K562 (cell line): ENCODE results near the gene RARRES2. TPM values are rescaled to one million over a fixed set of nuclear protein-coding genes. Genes with fewer than 3 reads are reported as not detected.

ENCODE experiments used
- CBX3 ChIP-seq, 2 experiments: IDR thresholded peaks; 1 replicate in 1 of 2; 2 replicates in 1 of 2; pipeline ENCODE4 v1.6.1; 2012; ENCODE audit warnings: inconsistent platforms in 2 of 2, low read length in 2 of 2, borderline replicate concordance in 1 of 2, control low read depth in 1 of 2
- CBX5 ChIP-seq: IDR thresholded peaks from 2 replicates; pipeline ENCODE4 v1.6.1; 2014; ENCODE audit warnings: low read depth, borderline replicate concordance
- EZH2 ChIP-seq: IDR thresholded peaks from 2 replicates; pipeline ENCODE4 v1.6.1; 2012; ENCODE audit warnings: low read depth, mild to moderate bottlenecking, inconsistent platforms, low read length, borderline replicate concordance
- FOXK2 ChIP-seq, 2 experiments: fragments of 450-650 bp; IDR thresholded peaks in 1 of 2; conservative IDR thresholded peaks in 1 of 2; 2 replicates each; pipeline ENCODE4 v1.6.1; 2016; ENCODE audit warnings: low read depth in 2 of 2, mild to moderate bottlenecking in 1 of 2
- IRF9 ChIP-seq: fragments of 450-650 bp; IDR thresholded peaks from 2 replicates; pipeline ENCODE4 v1.6.1; 2016; ENCODE audit warnings: missing biosample characterization, missing genetic modification characterization
- PHF8 ChIP-seq: fragments of 200-600 bp; sonication (generic); IDR thresholded peaks from 2 replicates; pipeline ENCODE4 v1.6.1; 2012; ENCODE audit warnings: mixed run types, mild to moderate bottlenecking, inconsistent platforms, low read length, moderate library complexity, borderline replicate concordance
- POU5F1 ChIP-seq: fragments of 150-350 bp; IDR thresholded peaks from 2 replicates; pipeline ENCODE4 v1.6.1; 2014; ENCODE audit warnings: borderline replicate concordance, low read length, low read depth, mild to moderate bottlenecking; ENCODE audit not compliant: partially characterized antibody
- TAF1 ChIP-seq: IDR thresholded peaks from 2 replicates; pipeline ENCODE4 v1.6.1; 2011; ENCODE audit warnings: mild to moderate bottlenecking, low read length, moderate library complexity; ENCODE audit not compliant: insufficient read depth, control insufficient read depth, severe bottlenecking; ENCODE audit errors: extremely low read depth
- TCF3 ChIP-seq: sonication (generic); formaldehyde crosslinking; IDR thresholded peaks from 2 replicates; pipeline ENCODE4 v1.4.0; 2020; ENCODE audit warnings: mild to moderate bottlenecking, missing genetic modification reagents
- ZBTB26 ChIP-seq: fragments of 450-650 bp; formaldehyde crosslinking; IDR thresholded peaks from 2 replicates; pipeline ENCODE4 v1.4.0; 2022; ENCODE audit warnings: missing genetic modification characterization
- ZBTB40 ChIP-seq, 2 experiments: fragments of 450-650 bp in 1 of 2; sonication (generic) in 1 of 2; formaldehyde crosslinking in 1 of 2; IDR thresholded peaks; 2 replicates each; pipeline versions ENCODE4 v1.7.1 to v1.9.0; 2016 to 2022; ENCODE audit warnings: inconsistent platforms in 1 of 2, mild to moderate bottlenecking in 1 of 2, missing genetic modification reagents in 1 of 2
- ZNF280A ChIP-seq: fragments of 450-650 bp; IDR thresholded peaks from 2 replicates; pipeline ENCODE4 v1.6.1; 2018; ENCODE audit warnings: mild to moderate bottlenecking, low read depth; ENCODE audit not compliant: partially characterized antibody
- ZNF764 ChIP-seq: fragments of 250-450 bp; sonication (Bioruptor Pico); IDR thresholded peaks from 2 replicates; pipeline ENCODE4 v1.4.0; 2020; ENCODE audit warnings: low read depth, mild to moderate bottlenecking, moderate library complexity
- ZNF77 ChIP-seq: fragments of 250-450 bp; sonication (Bioruptor Pico); IDR thresholded peaks from 2 replicates; pipeline ENCODE4 v1.5.0; 2020
- polyA plus RNA-seq, 8 experiments: library from polyadenylated mRNA; depleted of rRNA in 4 of 8; stranded (reverse) in 5 of 8; unstranded in 3 of 8; fragments of >200 nt; fragmentation: Nextera tagmentation in 2 of 8; fragmentation: Illumina TruSeq in 1 of 8; extraction: Ambion mirVana in 2 of 8; extraction: Trizol in 1 of 8; gene quantifications; 2 replicates each; pipeline versions ENCODE4 v1.2.1 to v1.2.3, GENCODE V29; 2011 to 2014; ENCODE audit warnings: inconsistent platforms in 1 of 8, missing spikeins in 1 of 8
- total RNA-seq, 7 experiments: library from RNA; depleted of rRNA in 6 of 7; stranded (reverse); fragments of >200 nt in 6 of 7; fragmentation: Illumina TruSeq in 2 of 7; extraction: Trizol in 2 of 7; gene quantifications; 2 replicates each; pipeline versions ENCODE4 v1.2.1 to v1.2.3, GENCODE V29; 2011 to 2021; ENCODE audit warnings: low replicate concordance in 1 of 7

Gene RARRES2
- total and polyA plus RNA-seq, 9 of the 15 experiments (the other 6 are each of a cell fraction or from before 2014, with no cell fraction given), result 0.11 to 1.7 (median 0.23) TPM; not detected in 6

- TF ChIP-seq ZBTB40 (IDR thresholded peaks at IDR 0.05) (no peak; the same call in 1 of the 2 replicates), ZBTB40 (CRISPR knock-in tag; IDR thresholded peaks at IDR 0.05) (no peak), POU5F1 (no peak), TAF1 (peak; percentile 85), IRF9 (tag) (no peak), TCF3 (CRISPR knock-in tag) (no peak), CBX3 (IDR thresholded peaks at IDR 0.05; ENCODE audit: borderline replicate concordance in 1 of 2, low read length in 2 of 2) (no peak), CBX5 (no peak), ZNF280A (no peak), PHF8 (peak; percentile 94), ZNF764 (CRISPR knock-in tag) (no peak), FOXK2 (conservative IDR thresholded peaks at IDR 0.05 in 1 of 2, IDR thresholded peaks at IDR 0.05 in 1 of 2; ENCODE audit: low read depth in 2 of 2) (no peak), ZBTB26 (no peak), ZNF77 (CRISPR knock-in tag) (no peak), EZH2 (no peak)
Measured at GRCh38 chr7:150378853-150379440, 37.5 kb upstream of the RARRES2 start, which contains the start of gene ZNF775 (continued).
